Memory B cell (primary cell): ENCODE measurements around the gene GNAT3.

ENCODE experiments used
- ATAC-seq: fragments of 150-1000 bp; cut with Tn5 transposase; 2 replicates; pipeline ENCODE4 v1.10.0; 2021; ENCODE audit warnings: low read depth, mild to moderate bottlenecking, moderate library complexity
- DNase-seq, 2 donors: peaks; one replicate each; pipeline ENCODE4 v3.0.0; 2022; ENCODE audit warnings: low spot score in 2 of 2
- H3K27ac Mint-ChIP-seq: one replicate; pipeline ENCODE4 v1.8.0; 2022; ENCODE audit warnings: mild to moderate bottlenecking, moderate library complexity, mixed read lengths
- H3K27me3 Mint-ChIP-seq: one replicate; pipeline ENCODE4 v1.8.0; 2022; ENCODE audit warnings: mixed read lengths
- H3K36me3 Mint-ChIP-seq: one replicate; pipeline ENCODE4 v1.8.0; 2022; ENCODE audit warnings: mild to moderate bottlenecking, mixed read lengths
- H3K4me1 Mint-ChIP-seq: one replicate; pipeline ENCODE4 v1.8.0; 2022; ENCODE audit warnings: mixed read lengths
- H3K4me3 Mint-ChIP-seq: one replicate; pipeline ENCODE4 v1.8.0; 2022; ENCODE audit warnings: mild to moderate bottlenecking, moderate library complexity, mixed read lengths
- H3K9me3 Mint-ChIP-seq: one replicate; pipeline ENCODE4 v1.8.0; 2022; ENCODE audit warnings: mixed read lengths

Gene GNAT3

GRCh38 chr7:80511964-80512363 is at the start of gene GNAT3:
TSS of gene GNAT3 (minus strand) at chr7:80512064. CDS start at chr7:80511926, 138 bp downstream.
- Mint-ChIP-seq H3K27ac (no peak within 1 kb of the TSS), H3K4me1 (no peaks in the 10 kb centered on the region), H3K27me3 (no peaks in the 10 kb centered on the region), H3K4me3 (no peak within 1 kb of the TSS), H3K36me3 (no peaks in the 10 kb centered on the region), H3K9me3 (peaks cover 1% of the 10 kb centered on the region)
- ATAC-seq, result no peak
- DNase-seq, result no peak

GRCh38 chr7:80558116-80558515 is 46.3 kb upstream of the GNAT3 start:
- peaks cover 23% of the 10 kb centered on the region for H3K9me3 Mint-ChIP-seq
- ATAC-seq, result no peak
- no peaks in the 10 kb centered on the region for H3K4me1 Mint-ChIP-seq
- DNase-seq, result no peak
- H3K27ac Mint-ChIP-seq, result no peak overlapping the region
- H3K27me3 Mint-ChIP-seq, result no peaks in the 10 kb centered on the region
- no peak overlapping the region for H3K4me3 Mint-ChIP-seq
- no peaks in the 10 kb centered on the region for H3K36me3 Mint-ChIP-seq

- Mint-ChIP-seq H3K27ac (no peak overlapping the region), H3K27me3 (no peaks in the 10 kb centered on the region), H3K36me3 (no peaks in the 10 kb centered on the region), H3K4me3 (no peak overlapping the region), H3K9me3 (peaks cover 10% of the 10 kb centered on the region), H3K4me1 (no peaks in the 10 kb centered on the region)
- no peak for ATAC-seq
- DNase-seq, result no peak
Observed at GRCh38 chr7:80552031-80552694, 40.3 kb upstream of the GNAT3 start.

GRCh38 chr7:80550005-80550404 is 38.1 kb upstream of the GNAT3 start:
- no peak for ATAC-seq
- no peak overlapping the region for H3K4me3 Mint-ChIP-seq
- H3K27me3 Mint-ChIP-seq, result no peaks in the 10 kb centered on the region
- H3K4me1 Mint-ChIP-seq, result no peaks in the 10 kb centered on the region
- peaks cover 11% of the 10 kb centered on the region for H3K9me3 Mint-ChIP-seq
- DNase-seq, result no peak
- no peaks in the 10 kb centered on the region for H3K36me3 Mint-ChIP-seq
- no peak overlapping the region for H3K27ac Mint-ChIP-seq

- ATAC-seq (no peak), DNase-seq (no peak)
- Mint-ChIP-seq H3K27me3 (no peaks in the 10 kb centered on the region), H3K27ac (no peak overlapping the region), H3K36me3 (no peaks in the 10 kb centered on the region), H3K4me1 (no peaks in the 10 kb centered on the region), H3K9me3 (peaks cover 8% of the 10 kb centered on the region), H3K4me3 (no peak overlapping the region)
Observed at GRCh38 chr7:80548840-80549530, 37.1 kb upstream of the GNAT3 start.

- Mint-ChIP-seq H3K4me3 (no peak overlapping the region), H3K36me3 (no peaks in the 10 kb centered on the region)
Observed at GRCh38 chr7:80542398-80542797, 30.5 kb upstream of the GNAT3 start.

GRCh38 chr7:80540836-80541235 is 29.0 kb upstream of the GNAT3 start:
- Mint-ChIP-seq H3K4me1 (no peaks in the 10 kb centered on the region), H3K27ac (no peak overlapping the region), H3K27me3 (no peaks in the 10 kb centered on the region)

More at GRCh38 chr7:80542398-80542797, 30.5 kb upstream of the GNAT3 start:
- Mint-ChIP-seq H3K4me1 (no peaks in the 10 kb centered on the region), H3K9me3 (peaks cover 4% of the 10 kb centered on the region), H3K27me3 (no peaks in the 10 kb centered on the region), H3K27ac (no peak overlapping the region)
- no peak for DNase-seq
- no peak for ATAC-seq

GRCh38 chr7:80537091-80537490 is 25.2 kb upstream of the GNAT3 start:
- no peaks in the 10 kb centered on the region for H3K27me3 Mint-ChIP-seq
- no peaks in the 10 kb centered on the region for H3K4me1 Mint-ChIP-seq
- no peaks in the 10 kb centered on the region for H3K36me3 Mint-ChIP-seq
- H3K4me3 Mint-ChIP-seq, result no peak overlapping the region
- no peak for ATAC-seq
- DNase-seq, result no peak
- no peaks in the 10 kb centered on the region for H3K9me3 Mint-ChIP-seq
- H3K27ac Mint-ChIP-seq, result no peak overlapping the region

More at GRCh38 chr7:80540836-80541235, 29.0 kb upstream of the GNAT3 start:
- Mint-ChIP-seq H3K4me3 (no peak overlapping the region), H3K36me3 (no peaks in the 10 kb centered on the region), H3K9me3 (no peaks in the 10 kb centered on the region)
- DNase-seq (no peak), ATAC-seq (no peak)

GRCh38 chr7:80536426-80536825 is 24.6 kb upstream of the GNAT3 start:
- H3K4me1 Mint-ChIP-seq, result no peaks in the 10 kb centered on the region
- H3K27ac Mint-ChIP-seq, result no peak overlapping the region
- DNase-seq, result no peak
- no peaks in the 10 kb centered on the region for H3K36me3 Mint-ChIP-seq
- H3K4me3 Mint-ChIP-seq, result no peak overlapping the region
- no peak for ATAC-seq
- no peaks in the 10 kb centered on the region for H3K9me3 Mint-ChIP-seq
- no peaks in the 10 kb centered on the region for H3K27me3 Mint-ChIP-seq

- DNase-seq (no peak), ATAC-seq (no peak)
- H3K36me3 Mint-ChIP-seq, result no peaks in the 10 kb centered on the region
- H3K4me1 Mint-ChIP-seq, result no peaks in the 10 kb centered on the region
- H3K27me3 Mint-ChIP-seq, result no peaks in the 10 kb centered on the region
- no peak overlapping the region for H3K4me3 Mint-ChIP-seq
- no peaks in the 10 kb centered on the region for H3K9me3 Mint-ChIP-seq
- H3K27ac Mint-ChIP-seq, result no peak overlapping the region
Observed at GRCh38 chr7:80533287-80533686, 21.4 kb upstream of the GNAT3 start.

- Mint-ChIP-seq H3K27me3 (no peaks in the 10 kb centered on the region), H3K27ac (no peak overlapping the region), H3K4me1 (no peaks in the 10 kb centered on the region), H3K9me3 (no peaks in the 10 kb centered on the region), H3K36me3 (no peaks in the 10 kb centered on the region), H3K4me3 (no peak overlapping the region)
- ATAC-seq (no peak), DNase-seq (no peak)
Observed at GRCh38 chr7:80532153-80532552, 20.3 kb upstream of the GNAT3 start.

GRCh38 chr7:80530136-80530535 is 18.3 kb upstream of the GNAT3 start:
- Mint-ChIP-seq H3K36me3 (no peaks in the 10 kb centered on the region), H3K4me1 (no peaks in the 10 kb centered on the region), H3K4me3 (no peak overlapping the region), H3K27me3 (no peaks in the 10 kb centered on the region), H3K27ac (no peak overlapping the region), H3K9me3 (peaks cover 2% of the 10 kb centered on the region)
- ATAC-seq (no peak), DNase-seq (no peak)

- H3K27me3 Mint-ChIP-seq, result no peaks in the 10 kb centered on the region
- no peak overlapping the region for H3K4me3 Mint-ChIP-seq
- no peak for ATAC-seq
Observed at GRCh38 chr7:80529362-80529761, 17.5 kb upstream of the GNAT3 start.

GRCh38 chr7:80528689-80529088 is 16.8 kb upstream of the GNAT3 start:
- DNase-seq (no peak), ATAC-seq (no peak)
- Mint-ChIP-seq H3K4me3 (no peak overlapping the region), H3K27ac (no peak overlapping the region), H3K9me3 (peaks cover 2% of the 10 kb centered on the region), H3K27me3 (no peaks in the 10 kb centered on the region), H3K36me3 (no peaks in the 10 kb centered on the region), H3K4me1 (no peaks in the 10 kb centered on the region)

More at GRCh38 chr7:80529362-80529761, 17.5 kb upstream of the GNAT3 start:
- H3K27ac Mint-ChIP-seq, result no peak overlapping the region
- no peak for DNase-seq
- H3K4me1 Mint-ChIP-seq, result no peaks in the 10 kb centered on the region
- H3K9me3 Mint-ChIP-seq, result peaks cover 2% of the 10 kb centered on the region
- no peaks in the 10 kb centered on the region for H3K36me3 Mint-ChIP-seq

GRCh38 chr7:80526472-80526871 is 14.6 kb upstream of the GNAT3 start:
- ATAC-seq, result no peak

More at GRCh38 chr7:80526472-80526871, 14.6 kb upstream of the GNAT3 start:
- Mint-ChIP-seq H3K36me3 (no peaks in the 10 kb centered on the region), H3K4me3 (no peak overlapping the region), H3K9me3 (peaks cover 2% of the 10 kb centered on the region), H3K27me3 (no peaks in the 10 kb centered on the region), H3K27ac (no peak overlapping the region), H3K4me1 (no peaks in the 10 kb centered on the region)
- DNase-seq, result no peak
